Right atrium auricular region (tissue), 2 donors: Measurements from ENCODE around the gene GPR137C. TPM values are rescaled to one million over a fixed set of nuclear protein-coding genes. Genes with fewer than 3 reads are reported as not detected.

Experiments used
- DNase-seq: peaks from one replicate; pipeline ENCODE4 v3.0.0-alpha.2; 2019; ENCODE audit warnings: low spot score
- H3K27ac ChIP-seq, 2 donors: fragments of 200-600 bp; sonication (generic); 1 replicate in 1 of 2; 2 replicates in 1 of 2; pipeline ENCODE4 v1.5.1; 2016 to 2019
- H3K27me3 ChIP-seq, 2 donors: fragments of 200-600 bp; sonication (generic); one replicate each; pipeline versions ENCODE4 v1.5.1 to v1.6.0; 2017 to 2019
- H3K36me3 ChIP-seq: fragments of 200-600 bp; sonication (generic); one replicate; pipeline ENCODE4 v1.5.1; 2016
- H3K4me1 ChIP-seq, 2 donors: fragments of 200-600 bp; sonication (generic); one replicate each; pipeline versions ENCODE4 v1.5.1 to v1.6.0; 2017 to 2019
- H3K4me3 ChIP-seq, 2 donors: fragments of 200-600 bp; sonication (generic); 1 replicate in 1 of 2; 2 replicates in 1 of 2; pipeline ENCODE4 v1.5.1; 2017 to 2019; ENCODE audit warnings: mild to moderate bottlenecking in 1 of 2, moderate library complexity in 1 of 2
- H3K9me3 ChIP-seq, 2 donors: fragments of 200-600 bp; sonication (generic); one replicate each; pipeline ENCODE4 v1.5.1; 2019
- CTCF ChIP-seq, 2 donors: fragments of 200-600 bp; sonication (generic); IDR thresholded peaks; one replicate each; pipeline ENCODE4 v1.5.1; 2019; ENCODE audit warnings: antibody characterized with exemption in 2 of 2
- total RNA-seq, 2 donors: library from RNA; depleted of rRNA; stranded (reverse); fragments of >200 nt; gene quantifications; one replicate each; pipeline ENCODE4 v1.1.0, GENCODE V29; 2016

The GPR137C gene
- under 1 TPM; 0.85 to 0.98 TPM for total RNA-seq

GRCh38 chr14:52552063-52552988, at the start of gene GPR137C, which contains the start of gene TXNDC16:
Gene GPR137C, plus strand, starts transcription at chr14:52552836. Its CDS starts 312 bp downstream, at chr14:52553148.
Gene TXNDC16, minus strand, starts transcription at chr14:52552505. Its CDS starts 8,948 bp downstream, at chr14:52543557.
- H3K4me1 ChIP-seq: peaks cover 0 to 22% of the 10 kb centered on the region in 2 donors
- no peaks in the 10 kb centered on the region for H3K27me3 ChIP-seq
- TF ChIP-seq CTCF (IDR thresholded peaks at IDR 0.05): no peak
- H3K9me3 ChIP-seq: no peaks in the 10 kb centered on the region
- H3K27ac ChIP-seq: peak within 1 kb of the TSS; percentile 90 to 97
- DNase-seq: peak; percentile 100
- peak within 1 kb of the TSS; percentile 70 to 93 for H3K4me3 ChIP-seq
- H3K36me3 ChIP-seq: no peaks in the 10 kb centered on the region

- no peaks in the 10 kb centered on the region for H3K9me3 ChIP-seq
- no peak overlapping the region for H3K4me3 ChIP-seq
Observed at GRCh38 chr14:52513249-52513648, 39.4 kb upstream of the GPR137C start.

GRCh38 chr14:52514046-52514811, 38.4 kb upstream of the GPR137C start:
- no peak for TF ChIP-seq CTCF (IDR thresholded peaks at IDR 0.05)
- H3K4me1 ChIP-seq: no peaks in the 10 kb centered on the region
- H3K27ac ChIP-seq: no peak overlapping the region
- no peaks in the 10 kb centered on the region for H3K27me3 ChIP-seq
- DNase-seq: no peak
- H3K9me3 ChIP-seq: no peaks in the 10 kb centered on the region
- no peaks in the 10 kb centered on the region for H3K36me3 ChIP-seq
- H3K4me3 ChIP-seq: no peak overlapping the region

More at GRCh38 chr14:52513249-52513648, 39.4 kb upstream of the GPR137C start:
- DNase-seq: no peak
- Histone ChIP-seq H3K4me1 (no peaks in the 10 kb centered on the region), H3K36me3 (no peaks in the 10 kb centered on the region), H3K27me3 (no peaks in the 10 kb centered on the region), H3K27ac (no peak overlapping the region)
- TF ChIP-seq CTCF (IDR thresholded peaks at IDR 0.05): no peak

GRCh38 chr14:52522033-52522432, 30.6 kb upstream of the GPR137C start:
- no peaks in the 10 kb centered on the region for H3K9me3 ChIP-seq

More at GRCh38 chr14:52522033-52522432, 30.6 kb upstream of the GPR137C start:
- Histone ChIP-seq H3K4me1 (no peaks in the 10 kb centered on the region), H3K27ac (no peak overlapping the region), H3K4me3 (no peak overlapping the region), H3K36me3 (no peaks in the 10 kb centered on the region), H3K27me3 (no peaks in the 10 kb centered on the region)
- DNase-seq: no peak
- no peak for TF ChIP-seq CTCF (IDR thresholded peaks at IDR 0.05)
